KMS-11 (cell line): Measurements from ENCODE around the gene LIPH.
A peak's percentile ranks its signal among the peaks of the same experiment; 100 is the strongest.
"Not testable (repeated sequence)": the region's sequence is repeated elsewhere in the genome, so short reads cannot be mapped to it uniquely, and the experiment has no call there.

Source experiments
- H2AFZ ChIP-seq: fragments of 200-600 bp; sonication (generic); 2 replicates; pipeline ENCODE4 v1.6.1; 2016; ENCODE audit warnings: antibody characterized with exemption, mixed run types, low read depth
- H3K27ac ChIP-seq: fragments of 200-600 bp; sonication (generic); 2 replicates; pipeline ENCODE4 v1.6.1; 2016; ENCODE audit warnings: mild to moderate bottlenecking, mixed run types
- H3K27me3 ChIP-seq: fragments of 200-600 bp; sonication (generic); 2 replicates; pipeline ENCODE4 v1.6.1; 2017; ENCODE audit warnings: mild to moderate bottlenecking, low read depth, mixed run types, moderate library complexity; ENCODE audit not compliant: insufficient read depth
- H3K36me3 ChIP-seq: fragments of 200-600 bp; sonication (generic); 2 replicates; pipeline ENCODE4 v1.6.1; 2017; ENCODE audit warnings: mild to moderate bottlenecking, mixed run types; ENCODE audit not compliant: insufficient read depth
- H3K4me1 ChIP-seq: fragments of 200-600 bp; sonication (generic); 2 replicates; pipeline ENCODE4 v1.6.1; 2016; ENCODE audit warnings: mild to moderate bottlenecking, low read depth, mixed run types; ENCODE audit not compliant: poor library complexity, severe bottlenecking
- H3K4me2 ChIP-seq: fragments of 200-600 bp; sonication (generic); 2 replicates; pipeline ENCODE4 v1.7.0; 2016; ENCODE audit warnings: mild to moderate bottlenecking, mixed run types
- H3K4me3 ChIP-seq: fragments of 200-600 bp; sonication (generic); IDR thresholded peaks from 2 replicates; pipeline ENCODE4 v1.6.1; 2017; ENCODE audit warnings: low read depth, low read length, mixed read lengths; ENCODE audit not compliant: insufficient read depth
- H3K79me2 ChIP-seq: fragments of 200-600 bp; sonication (generic); 2 replicates; pipeline ENCODE4 v1.6.1; 2016; ENCODE audit warnings: low read depth, mixed run types; ENCODE audit not compliant: insufficient read depth
- H3K9ac ChIP-seq: fragments of 200-600 bp; sonication (generic); 2 replicates; pipeline ENCODE4 v1.6.1; 2016; ENCODE audit warnings: mild to moderate bottlenecking, mixed run types
- H4K20me1 ChIP-seq: fragments of 200-600 bp; sonication (generic); 2 replicates; pipeline ENCODE4 v1.6.1; 2016; ENCODE audit warnings: mild to moderate bottlenecking, mixed run types; ENCODE audit not compliant: insufficient read depth
- CTCF ChIP-seq: fragments of 200-600 bp; sonication (generic); conservative IDR thresholded peaks from 2 replicates; pipeline ENCODE4 v1.6.1; 2017; ENCODE audit warnings: low read depth, mild to moderate bottlenecking, antibody characterized with exemption, low read length, moderate library complexity, mixed read lengths

LIPH gene

DNA sequence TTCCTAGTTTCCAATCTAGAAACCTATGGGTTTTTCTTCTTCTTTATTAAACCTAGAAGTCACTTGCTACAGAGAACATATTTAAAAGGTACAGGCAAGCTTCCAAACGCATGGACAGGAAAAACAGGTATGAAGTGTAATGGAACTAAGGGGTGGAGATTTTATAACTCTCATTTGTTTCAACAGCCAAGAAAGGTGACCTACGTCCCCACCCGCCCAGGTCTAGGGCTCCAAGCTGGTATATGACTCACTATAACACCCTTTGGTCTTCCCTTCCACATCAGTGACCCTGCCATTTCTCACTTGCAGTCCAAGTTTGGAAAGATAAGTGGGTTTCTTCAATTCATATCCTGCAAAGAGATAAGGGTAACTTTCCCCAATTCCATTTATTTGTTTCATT lies 6.0 kb upstream of the LIPH start:
- Histone ChIP-seq H4K20me1 (no peaks in the 10 kb centered on the region), H3K79me2 (no peaks in the 10 kb centered on the region), H3K36me3 (no peaks in the 10 kb centered on the region), H2AFZ (peak overlapping the region; percentile 95), H3K4me1 (peaks cover 19% of the 10 kb centered on the region), H3K27ac (peak overlapping the region; percentile 45; the same call in 1 of the 2 replicates), H3K4me3 (no peak overlapping the region), H3K27me3 (no peaks in the 10 kb centered on the region), H3K4me2 (peak overlapping the region; percentile 83), H3K9ac (no peak overlapping the region)
- TF ChIP-seq CTCF, result no peak

- not testable (repeated sequence) for H3K9ac ChIP-seq, H3K27ac ChIP-seq, H4K20me1 ChIP-seq, H3K27me3 ChIP-seq, H3K36me3 ChIP-seq, H3K79me2 ChIP-seq, H3K4me2 ChIP-seq, H2AFZ ChIP-seq, H3K4me3 ChIP-seq
- peaks cover 19% of the 10 kb centered on the region for H3K4me1 ChIP-seq
Observed at GRCh38 chr3:185556640-185557039, 4.3 kb upstream of the LIPH start.

- Histone ChIP-seq H4K20me1 (no peaks in the 10 kb centered on the region), H3K27me3 (no peaks in the 10 kb centered on the region), H3K27ac (no peak overlapping the region), H3K4me1 (peaks cover 19% of the 10 kb centered on the region), H3K36me3 (no peaks in the 10 kb centered on the region), H3K9ac (no peak overlapping the region), H3K79me2 (no peaks in the 10 kb centered on the region), H3K4me3 (no peak overlapping the region), H2AFZ (no peak overlapping the region), H3K4me2 (no peak overlapping the region)
- TF ChIP-seq CTCF, result no peak
Observed at GRCh38 chr3:185555860-185556347, 3.5 kb upstream of the LIPH start.

DNA sequence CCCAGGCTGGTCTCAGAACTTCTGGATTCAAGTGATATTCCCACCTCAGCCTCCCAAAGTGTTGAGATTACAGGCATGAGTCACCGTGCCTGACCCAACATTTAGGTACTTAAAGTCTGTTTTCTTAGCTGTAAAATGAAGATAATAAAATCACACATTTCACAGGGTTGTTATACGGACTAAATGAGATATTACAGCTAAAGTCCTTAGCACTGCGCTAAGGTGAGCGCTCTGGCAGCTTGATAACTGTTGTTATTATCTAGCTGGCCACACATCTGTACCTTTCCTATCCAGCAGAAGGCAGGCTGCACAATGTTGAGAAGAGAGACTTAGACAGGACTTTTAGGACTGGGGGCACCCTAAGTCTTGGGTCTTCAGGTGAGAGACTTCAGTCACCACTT lies 2.7 kb upstream of the LIPH start:
- Histone ChIP-seq H3K4me3 (no peak overlapping the region), H3K27me3 (no peaks in the 10 kb centered on the region), H4K20me1 (no peaks in the 10 kb centered on the region), H2AFZ (no peak overlapping the region), H3K36me3 (no peaks in the 10 kb centered on the region), H3K4me1 (peaks cover 19% of the 10 kb centered on the region), H3K79me2 (no peaks in the 10 kb centered on the region), H3K4me2 (no peak overlapping the region), H3K27ac (no peak overlapping the region), H3K9ac (no peak overlapping the region)
- TF ChIP-seq CTCF, result no peak

DNA sequence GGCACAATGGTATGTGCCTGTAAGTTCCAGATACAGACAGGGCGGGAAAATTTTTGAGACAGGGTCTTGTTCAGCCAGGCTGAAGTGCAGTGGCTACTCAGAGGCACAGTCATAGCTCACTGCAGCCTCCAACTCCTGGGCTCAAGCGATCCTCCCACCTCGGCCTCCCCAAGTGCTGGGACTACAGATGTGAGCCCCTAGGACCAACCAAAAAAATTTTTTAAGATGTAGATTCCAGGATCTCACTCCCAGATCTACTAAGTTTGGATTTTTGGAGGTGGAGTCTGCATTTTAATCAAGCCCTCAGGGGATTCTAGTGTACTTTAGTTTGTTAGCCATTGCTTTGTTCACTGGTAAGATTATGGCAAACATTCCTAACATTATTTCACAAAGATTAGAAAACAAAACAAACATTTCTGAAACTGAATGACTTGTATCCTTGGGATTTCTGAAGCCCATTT lies 2.7 kb downstream of the LIPH start:
- no peaks in the 10 kb centered on the region for H3K4me1 ChIP-seq
- no peaks in the 10 kb centered on the region for H3K79me2 ChIP-seq
- TF ChIP-seq CTCF, result no peak
- no peaks in the 10 kb centered on the region for H3K36me3 ChIP-seq
- H3K4me3 ChIP-seq, result no peak overlapping the region
- H3K9ac ChIP-seq, result no peak overlapping the region
- no peak overlapping the region for H2AFZ ChIP-seq
- H3K27me3 ChIP-seq, result no peaks in the 10 kb centered on the region
- H4K20me1 ChIP-seq, result no peaks in the 10 kb centered on the region
- H3K4me2 ChIP-seq, result no peak overlapping the region
- H3K27ac ChIP-seq, result no peak overlapping the region
